DND-41 (cell line): ENCODE data around the gene ZNF816.

Source experiments
- EZH2 ChIP-seq: IDR thresholded peaks from 3 replicates; pipeline ENCODE4 v1.6.1; 2012; ENCODE audit warnings: borderline replicate concordance, low read depth, mild to moderate bottlenecking, moderate library complexity, low read length, inconsistent platforms; ENCODE audit not compliant: severe bottlenecking
- TF ChIP-seq, protein P1 (sequence below): IDR thresholded peaks from 2 replicates; pipeline ENCODE4 v1.5.1; 2012; ENCODE audit warnings: borderline replicate concordance, low read length, moderate library complexity, mild to moderate bottlenecking; ENCODE audit not compliant: poor library complexity, severe bottlenecking; ENCODE audit errors: extremely low read depth

GRCh38 chr19:53010494-53010893 is 47.8 kb upstream of the ZNF816 start:
- TF ChIP-seq, protein P1, sequence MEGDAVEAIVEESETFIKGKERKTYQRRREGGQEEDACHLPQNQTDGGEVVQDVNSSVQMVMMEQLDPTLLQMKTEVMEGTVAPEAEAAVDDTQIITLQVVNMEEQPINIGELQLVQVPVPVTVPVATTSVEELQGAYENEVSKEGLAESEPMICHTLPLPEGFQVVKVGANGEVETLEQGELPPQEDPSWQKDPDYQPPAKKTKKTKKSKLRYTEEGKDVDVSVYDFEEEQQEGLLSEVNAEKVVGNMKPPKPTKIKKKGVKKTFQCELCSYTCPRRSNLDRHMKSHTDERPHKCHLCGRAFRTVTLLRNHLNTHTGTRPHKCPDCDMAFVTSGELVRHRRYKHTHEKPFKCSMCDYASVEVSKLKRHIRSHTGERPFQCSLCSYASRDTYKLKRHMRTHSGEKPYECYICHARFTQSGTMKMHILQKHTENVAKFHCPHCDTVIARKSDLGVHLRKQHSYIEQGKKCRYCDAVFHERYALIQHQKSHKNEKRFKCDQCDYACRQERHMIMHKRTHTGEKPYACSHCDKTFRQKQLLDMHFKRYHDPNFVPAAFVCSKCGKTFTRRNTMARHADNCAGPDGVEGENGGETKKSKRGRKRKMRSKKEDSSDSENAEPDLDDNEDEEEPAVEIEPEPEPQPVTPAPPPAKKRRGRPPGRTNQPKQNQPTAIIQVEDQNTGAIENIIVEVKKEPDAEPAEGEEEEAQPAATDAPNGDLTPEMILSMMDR: no peak
- no peak for TF ChIP-seq EZH2
